Measurements from ENCODE around the gene PCSK7.

The PCSK7 gene

GRCh38 chr11:117177534-117178209 is 54.2 kb downstream of the PCSK7 start:
- TF ChIP-seq CTCF (IDR thresholded peaks at IDR 0.05; ENCODE audit: low read depth, low read length) = no peak
- peak overlapping the region; percentile 80 for H3K4me3 ChIP-seq (ENCODE audit: low read depth, low read length)

DNA sequence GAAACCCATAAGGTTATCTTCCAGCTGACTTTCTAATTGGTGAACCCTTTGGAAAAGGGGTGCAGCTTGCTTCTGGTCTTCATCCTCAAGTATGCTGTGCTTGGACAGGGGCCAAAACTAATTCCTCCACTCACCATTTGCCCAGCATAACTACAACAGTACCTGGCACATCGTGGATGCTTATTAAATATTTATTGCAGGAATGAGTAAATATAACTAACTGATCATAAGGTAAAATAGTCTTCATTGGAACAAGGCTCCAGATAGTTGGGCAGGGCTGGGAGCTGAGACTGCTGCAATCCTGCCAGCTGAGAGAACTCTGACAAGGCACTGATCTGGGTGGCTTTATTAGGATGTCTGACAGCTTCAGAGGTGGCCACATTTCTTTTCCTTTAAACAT is 55.7 kb downstream of the PCSK7 start:
- TF ChIP-seq CTCF (IDR thresholded peaks at IDR 0.05; ENCODE audit: low read depth, low read length) = no peak
- H3K4me3 ChIP-seq (ENCODE audit: low read depth, low read length) = no peak overlapping the region

DNA sequence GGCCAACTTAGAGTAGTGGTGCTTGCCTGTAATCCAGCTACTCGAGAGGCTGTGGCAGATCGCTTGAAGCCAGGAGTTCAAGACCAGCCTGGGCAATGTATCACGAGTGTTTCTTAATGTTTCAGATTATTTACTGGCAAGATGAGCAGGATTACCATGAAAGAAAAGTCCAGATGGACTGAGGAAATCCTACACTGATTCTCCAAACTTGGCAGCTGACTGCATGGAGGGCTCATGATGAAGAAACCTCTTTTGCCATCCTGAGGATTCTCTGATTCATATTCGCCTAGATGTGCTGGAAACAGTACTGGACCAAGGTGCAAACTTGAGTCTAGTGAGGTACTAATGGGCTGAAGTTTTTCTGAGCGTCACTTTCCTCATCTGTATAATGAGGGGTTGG is 56.1 kb downstream of the PCSK7 start:
- no peak for TF ChIP-seq CTCF (IDR thresholded peaks at IDR 0.05; ENCODE audit: low read depth, low read length)
- no peak overlapping the region for H3K4me3 ChIP-seq (ENCODE audit: low read depth, low read length)

GRCh38 chr11:117175104-117175503 is 56.8 kb downstream of the PCSK7 start:
- no peak for TF ChIP-seq CTCF (IDR thresholded peaks at IDR 0.05; ENCODE audit: low read depth, low read length)

GRCh38 chr11:117172724-117173421 is 59.0 kb downstream of the PCSK7 start:
- no peak overlapping the region for H3K4me3 ChIP-seq (ENCODE audit: low read depth, low read length)
- TF ChIP-seq CTCF (IDR thresholded peaks at IDR 0.05; ENCODE audit: low read depth, low read length) = no peak

More at GRCh38 chr11:117175104-117175503, 56.8 kb downstream of the PCSK7 start:
- H3K4me3 ChIP-seq (ENCODE audit: low read depth, low read length) = no peak overlapping the region

GRCh38 chr11:117171404-117172061 is 60.3 kb downstream of the PCSK7 start:
- no peak overlapping the region for H3K4me3 ChIP-seq (ENCODE audit: low read depth, low read length)
- no peak for TF ChIP-seq CTCF (IDR thresholded peaks at IDR 0.05; ENCODE audit: low read depth, low read length)

DNA sequence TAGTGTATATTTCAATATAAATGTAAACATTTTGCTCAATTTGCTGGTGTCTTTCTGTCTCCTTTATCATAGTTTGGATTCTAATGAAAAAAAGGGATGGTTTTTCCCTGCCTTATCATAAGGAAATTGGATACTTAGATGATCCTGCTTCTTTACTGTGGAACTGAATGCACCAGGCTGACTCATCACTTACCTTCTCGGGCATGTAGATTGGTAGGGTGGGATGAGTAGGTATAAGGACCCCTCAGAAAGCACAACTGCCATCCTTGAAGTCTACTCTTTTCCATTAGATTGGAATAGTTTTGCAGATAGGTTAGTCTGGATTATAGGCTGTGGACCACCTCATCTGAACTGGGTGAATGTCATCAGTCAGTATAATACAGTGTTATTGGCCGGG is 60.9 kb downstream of the PCSK7 start:
- no peak for TF ChIP-seq CTCF (IDR thresholded peaks at IDR 0.05; ENCODE audit: low read depth, low read length)
- no peak overlapping the region for H3K4me3 ChIP-seq (ENCODE audit: low read depth, low read length)

All from WI38 (cell line).